Endothelial cell of umbilical vein (primary cell): ENCODE data around the gene BEX1. TPM values are rescaled to one million over a fixed set of nuclear protein-coding genes. Genes with fewer than 3 reads are reported as not detected.
"Not testable (repeated sequence)": the region's sequence is repeated elsewhere in the genome, so short reads cannot be mapped to it uniquely, and the experiment has no call there.

ENCODE experiments used
- BruUV-seq: library from RNA; stranded (reverse); fragments of 400-500 nt; replicated peaks from 2 replicates; lab custom pipeline; 2021; lab: Mats Ljungman, UMichigan
- CTCF ChIA-PET: fragments of 300-600, 350-600 bp; sonication (Branson Sonifier 250); formaldehyde crosslinking; loops from one replicate; lab custom pipeline; 2021; ENCODE audit warnings: antibody characterized with exemption, inconsistent platforms; lab: Charles Lee
- POLR2A ChIA-PET: fragments of 300-600, 350-600 bp; sonication (Branson Sonifier 250); formaldehyde crosslinking; loops from one replicate; lab custom pipeline; 2021; ENCODE audit warnings: antibody characterized with exemption, inconsistent platforms; lab: Charles Lee
- DNase-seq: peaks from one replicate; pipeline ENCODE4 v3.0.0-alpha.2; 2011; ENCODE audit warnings: low read depth, low spot score
- FAIRE-seq: peaks from 2 replicates; lab custom pipeline; 2011; peaks lifted over from hg19 to GRCh38; lab: Jason Lieb, UNC
- H2AFZ ChIP-seq: 2 replicates; pipeline ENCODE4 v1.6.0; 2012; ENCODE audit warnings: low read depth, low read length, control low read depth, inconsistent platforms
- H3K27ac ChIP-seq: 2 replicates; pipeline ENCODE4 v1.5.1; 2011; ENCODE audit warnings: low read depth, mild to moderate bottlenecking, control low read depth, low read length, moderate library complexity; ENCODE audit not compliant: insufficient read depth
- H3K27me3 ChIP-seq, 2 experiments: 2 replicates each; pipeline versions ENCODE4 v1.6.0 to v1.6.1; 2011; ENCODE audit warnings: low read length in 2 of 2, mixed read lengths in 1 of 2; ENCODE audit not compliant: control insufficient read depth in 2 of 2, insufficient read depth in 2 of 2
- H3K36me3 ChIP-seq, 2 experiments: 2 replicates in 1 of 2; 3 replicates in 1 of 2; pipeline ENCODE4 v1.5.1; 2011; ENCODE audit warnings: low read length in 2 of 2, mild to moderate bottlenecking in 1 of 2, moderate library complexity in 1 of 2; ENCODE audit not compliant: control insufficient read depth in 2 of 2, insufficient read depth in 2 of 2; ENCODE audit errors: extremely low read depth in 1 of 2
- H3K4me1 ChIP-seq: 3 replicates; pipeline ENCODE4 v1.5.1; 2011; ENCODE audit warnings: mild to moderate bottlenecking, low read length; ENCODE audit not compliant: control insufficient read depth, insufficient read depth; ENCODE audit errors: extremely low read depth
- H3K4me2 ChIP-seq: 2 replicates; pipeline ENCODE4 v1.6.1; 2011; ENCODE audit warnings: low read length, control low read depth, mixed read lengths; ENCODE audit not compliant: insufficient read depth
- H3K4me3 ChIP-seq, 3 experiments: fragments of 200-600 bp in 1 of 3; sonication (generic), shearing (Covaris generic) in 1 of 3; replicated peaks in 1 of 3; 2 replicates each; pipeline ENCODE4 v1.5.1; 2011 to 2016; ENCODE audit warnings: control low read depth in 3 of 3, low read length in 3 of 3, mild to moderate bottlenecking in 2 of 3, inconsistent platforms in 1 of 3, low read depth in 1 of 3, moderate library complexity in 1 of 3; ENCODE audit not compliant: insufficient read depth in 1 of 3
- H3K79me2 ChIP-seq: 2 replicates; pipeline ENCODE4 v1.6.0; 2012; ENCODE audit warnings: low read length, inconsistent platforms; ENCODE audit not compliant: control insufficient read depth, insufficient read depth
- H3K9ac ChIP-seq: replicated peaks from 2 replicates; pipeline ENCODE3; 2011; ENCODE audit warnings: low read length, control low read depth; ENCODE audit not compliant: insufficient read depth; ENCODE audit errors: extremely low read depth
- H3K9me1 ChIP-seq: replicated peaks from 3 replicates; pipeline ENCODE4 v1.6.0; 2011; ENCODE audit warnings: mild to moderate bottlenecking, low read length; ENCODE audit not compliant: control insufficient read depth, insufficient read depth; ENCODE audit errors: extremely low read depth
- H3K9me3 ChIP-seq: replicated peaks from 2 replicates; pipeline ENCODE4 v1.5.1; 2012; ENCODE audit warnings: low read length, inconsistent platforms; ENCODE audit not compliant: control insufficient read depth, insufficient read depth
- H4K20me1 ChIP-seq: replicated peaks from 2 replicates; pipeline ENCODE3; 2011; ENCODE audit warnings: mild to moderate bottlenecking, low read length; ENCODE audit not compliant: control insufficient read depth, insufficient read depth; ENCODE audit errors: extremely low read depth
- EZH2 ChIP-seq: IDR thresholded peaks from 2 replicates; pipeline ENCODE4 v1.6.1; 2012; ENCODE audit warnings: borderline replicate concordance, low read depth, mild to moderate bottlenecking, moderate library complexity, low read length, inconsistent platforms; ENCODE audit not compliant: severe bottlenecking
- FOS ChIP-seq: IDR thresholded peaks from 2 replicates; pipeline ENCODE4 v1.6.1; 2011; ENCODE audit warnings: mild to moderate bottlenecking, low read length, moderate library complexity, borderline replicate concordance; ENCODE audit not compliant: insufficient read depth
- GATA2 ChIP-seq: IDR thresholded peaks from 2 replicates; pipeline ENCODE4 v1.7.0; 2011; ENCODE audit warnings: low read depth, mild to moderate bottlenecking, moderate library complexity, mixed read lengths, low read length; ENCODE audit not compliant: insufficient read length, insufficient read depth
- JUN ChIP-seq: IDR thresholded peaks from 2 replicates; pipeline ENCODE4 v1.6.1; 2011; ENCODE audit warnings: borderline replicate concordance, low read depth; ENCODE audit not compliant: insufficient read length, insufficient read depth
- MYC ChIP-seq: IDR thresholded peaks from one replicate; pipeline ENCODE4 v1.6.1; 2011; ENCODE audit warnings: mild to moderate bottlenecking, low read depth, low read length
- POLR2A ChIP-seq: IDR thresholded peaks from 2 replicates; pipeline ENCODE4 v1.6.1; 2012; ENCODE audit warnings: low read depth, mild to moderate bottlenecking, control low read depth, low read length
- POLR2AphosphoS5 ChIP-seq: IDR thresholded peaks from 2 replicates; pipeline ENCODE4 v1.6.1; 2012; ENCODE audit warnings: low read depth, mild to moderate bottlenecking, control low read depth, low read length, moderate library complexity; ENCODE audit not compliant: insufficient read depth
- dilution Hi-C: fragments of 300-500 bp; cut with MboI; formaldehyde crosslinking; loops from one replicate; pipeline ENCODE4 v1.15.0; 2019; ENCODE audit warnings: low sequenced_read_pairs; ENCODE audit not compliant: extremely low pct_ligation_motif_present
- intact Hi-C: fragments of 100-400 bp; cut with micrococcal nuclease; formaldehyde crosslinking; loops from one replicate; pipeline ENCODE4 v1.10.0; 2022
- polyA plus RNA-seq, 4 experiments: library from polyadenylated mRNA; depleted of rRNA in 3 of 4; stranded (reverse) in 3 of 4; unstranded in 1 of 4; fragments of >200 nt; gene quantifications; 2 replicates each; pipeline versions ENCODE4 v1.2.1 to v1.2.3, GENCODE V29; 2011 to 2012; ENCODE audit warnings: missing spikeins in 1 of 4
- total RNA-seq: library from RNA; stranded (reverse); gene quantifications from 2 replicates; pipeline ENCODE4 v1.2.3, GENCODE V29; 2021
- TF ChIP-seq, protein P1 (sequence below): IDR thresholded peaks from 2 replicates; pipeline ENCODE4 v1.6.1; 2011; ENCODE audit not compliant: insufficient read depth, insufficient read length
- TF ChIP-seq, protein P2 (sequence below), 2 donors: IDR thresholded peaks; 1 replicate in 1 of 2; 2 replicates in 1 of 2; pipeline ENCODE4 v1.5.1; 2011; ENCODE audit warnings: low read length in 2 of 2, mild to moderate bottlenecking in 2 of 2, moderate library complexity in 2 of 2, control low read depth in 1 of 2, inconsistent platforms in 1 of 2, low read depth in 1 of 2; ENCODE audit not compliant: insufficient read depth in 1 of 2; ENCODE audit errors: extremely low read depth in 1 of 2

The BEX1 gene
- total and polyA plus RNA-seq, 2 donors (not counting 3 experiments of a cell fraction or from before 2014, with no cell fraction given) = 0.19 to 0.46 TPM

DNA sequence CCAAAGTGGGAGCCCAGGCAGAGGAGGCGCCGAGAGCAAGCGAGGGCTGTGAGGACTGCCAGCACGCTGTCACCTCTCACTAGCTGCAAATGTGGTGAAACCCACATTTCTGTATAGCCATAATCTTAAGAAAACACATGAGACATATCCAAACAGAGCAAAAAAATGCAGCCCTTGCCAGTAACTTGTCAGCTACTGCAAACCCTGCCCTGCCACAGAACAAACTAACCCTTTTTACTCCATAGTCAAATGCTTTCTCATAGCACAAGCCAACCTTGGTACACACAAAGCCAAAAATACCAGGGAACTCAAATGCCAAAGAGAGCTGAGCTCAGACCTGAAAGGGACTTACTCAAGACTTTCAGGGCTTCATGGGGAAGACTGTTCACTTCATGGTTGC is 43.9 kb upstream of the BEX1 start:
- ChIA-PET POLR2A (no interaction called here), CTCF (no interaction called here)
- no TSS peak for BruUV-seq
- H3K9me3 ChIP-seq = no peaks in the 10 kb centered on the region
- H3K9ac ChIP-seq = no peak overlapping the region
- H3K4me3 ChIP-seq = no peak overlapping the region
- H3K79me2 ChIP-seq = no peaks in the 10 kb centered on the region
- dilution Hi-C loops (no loop called here), intact Hi-C loops (no loop called here)
- no peak overlapping the region for H2AFZ ChIP-seq
- H3K4me1 ChIP-seq = no peaks in the 10 kb centered on the region
- H3K27me3 ChIP-seq = no peaks in the 10 kb centered on the region
- FAIRE-seq (no peak), DNase-seq (no peak)
- H3K9me1 ChIP-seq = no peaks in the 10 kb centered on the region
- H3K4me2 ChIP-seq = no peak overlapping the region
- no peaks in the 10 kb centered on the region for H3K36me3 ChIP-seq
- no peak overlapping the region for H3K27ac ChIP-seq
- no peak for TF ChIP-seq GATA2
- no peak for TF ChIP-seq POLR2A
- no peak for TF ChIP-seq FOS
- TF ChIP-seq, protein P1, sequence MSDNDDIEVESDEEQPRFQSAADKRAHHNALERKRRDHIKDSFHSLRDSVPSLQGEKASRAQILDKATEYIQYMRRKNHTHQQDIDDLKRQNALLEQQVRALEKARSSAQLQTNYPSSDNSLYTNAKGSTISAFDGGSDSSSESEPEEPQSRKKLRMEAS = no peak
- TF ChIP-seq MYC = no peak
- no peak for TF ChIP-seq EZH2
- no peak for TF ChIP-seq JUN
- no peak for TF ChIP-seq POLR2AphosphoS5
- TF ChIP-seq, protein P2, sequence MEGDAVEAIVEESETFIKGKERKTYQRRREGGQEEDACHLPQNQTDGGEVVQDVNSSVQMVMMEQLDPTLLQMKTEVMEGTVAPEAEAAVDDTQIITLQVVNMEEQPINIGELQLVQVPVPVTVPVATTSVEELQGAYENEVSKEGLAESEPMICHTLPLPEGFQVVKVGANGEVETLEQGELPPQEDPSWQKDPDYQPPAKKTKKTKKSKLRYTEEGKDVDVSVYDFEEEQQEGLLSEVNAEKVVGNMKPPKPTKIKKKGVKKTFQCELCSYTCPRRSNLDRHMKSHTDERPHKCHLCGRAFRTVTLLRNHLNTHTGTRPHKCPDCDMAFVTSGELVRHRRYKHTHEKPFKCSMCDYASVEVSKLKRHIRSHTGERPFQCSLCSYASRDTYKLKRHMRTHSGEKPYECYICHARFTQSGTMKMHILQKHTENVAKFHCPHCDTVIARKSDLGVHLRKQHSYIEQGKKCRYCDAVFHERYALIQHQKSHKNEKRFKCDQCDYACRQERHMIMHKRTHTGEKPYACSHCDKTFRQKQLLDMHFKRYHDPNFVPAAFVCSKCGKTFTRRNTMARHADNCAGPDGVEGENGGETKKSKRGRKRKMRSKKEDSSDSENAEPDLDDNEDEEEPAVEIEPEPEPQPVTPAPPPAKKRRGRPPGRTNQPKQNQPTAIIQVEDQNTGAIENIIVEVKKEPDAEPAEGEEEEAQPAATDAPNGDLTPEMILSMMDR (IDR thresholded peaks at IDR 0.05; ENCODE audit: extremely low read depth in 1 of 2, insufficient read depth in 1 of 2, low read depth in 1 of 2, low read length in 2 of 2) = no peak
- no peaks in the 10 kb centered on the region for H4K20me1 ChIP-seq

DNA sequence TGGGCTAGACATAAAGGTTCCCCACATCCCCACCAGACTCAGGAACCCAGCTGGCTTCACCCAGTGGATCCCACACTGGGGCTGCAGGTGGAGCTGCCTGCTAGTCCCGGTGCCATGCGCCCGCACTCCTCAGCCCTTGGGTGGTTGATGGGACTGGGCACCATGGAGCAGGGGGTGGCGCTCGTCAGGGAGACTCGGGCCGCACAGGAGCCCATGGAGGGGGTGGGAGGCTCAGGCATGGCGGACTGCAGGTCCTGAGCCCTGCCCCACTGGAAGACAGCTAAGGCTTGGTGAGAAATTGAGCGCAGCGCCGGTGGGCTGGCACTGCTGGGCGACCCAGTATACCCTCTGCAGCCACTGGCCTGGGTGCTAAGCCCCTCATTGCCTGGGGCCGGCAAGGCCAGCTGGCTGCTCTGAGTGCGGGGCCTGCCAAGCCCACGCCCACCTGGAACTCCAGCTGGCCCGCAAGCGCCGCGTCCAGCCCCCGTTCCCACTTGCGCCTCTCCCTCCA is 43.3 kb upstream of the BEX1 start:
- H4K20me1 ChIP-seq, FAIRE-seq, H3K9me1 ChIP-seq, BruUV-seq, H3K4me2 ChIP-seq, DNase-seq, intact Hi-C loops, H3K36me3 ChIP-seq, H2AFZ ChIP-seq, POLR2A ChIA-PET, H3K4me3 ChIP-seq, H3K9ac ChIP-seq, H3K4me1 ChIP-seq, H3K79me2 ChIP-seq, CTCF ChIA-PET, H3K27ac ChIP-seq, H3K9me3 ChIP-seq, H3K27me3 ChIP-seq, dilution Hi-C loops: not testable (repeated sequence)

DNA sequence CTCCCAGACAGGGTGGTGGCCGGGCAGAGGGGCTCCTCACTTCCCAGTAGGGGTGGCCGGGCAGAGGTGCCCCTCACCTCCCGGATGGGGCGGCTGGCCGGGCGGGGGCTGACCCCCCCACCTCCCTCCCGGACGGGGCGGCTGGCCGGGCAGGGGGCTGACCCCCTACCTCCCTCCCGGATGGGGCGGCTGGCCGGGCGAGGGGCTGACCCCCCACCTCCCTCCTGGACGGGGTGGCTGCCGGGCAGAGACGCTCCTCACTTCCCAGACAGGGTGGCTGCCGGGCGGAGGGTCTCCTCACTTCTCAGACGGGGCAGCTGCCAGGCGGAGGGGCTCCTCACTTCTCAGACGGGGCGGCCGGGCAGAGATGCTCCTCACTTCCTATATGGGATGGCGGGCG is 40.4 kb upstream of the BEX1 start:
- BruUV-seq, H3K4me3 ChIP-seq, H2AFZ ChIP-seq, H3K27me3 ChIP-seq, H3K36me3 ChIP-seq, FAIRE-seq, H4K20me1 ChIP-seq, intact Hi-C loops, H3K9ac ChIP-seq, dilution Hi-C loops, H3K79me2 ChIP-seq, DNase-seq, CTCF ChIA-PET, H3K9me3 ChIP-seq, H3K27ac ChIP-seq, POLR2A ChIA-PET, H3K4me2 ChIP-seq, H3K9me1 ChIP-seq, H3K4me1 ChIP-seq: not testable (repeated sequence)
